Activated naive CD8-positive, alpha-beta T cell treated with anti-CD3 and anti-CD28 coated beads, Interleukin-2, amount 10 ng/mL, durations not matched to agents 7 days and 5 days (primary cell): Measurements from ENCODE around the gene RELL1. TPM values are rescaled to one million over a fixed set of nuclear protein-coding genes. Genes with fewer than 3 reads are reported as not detected.

Source experiments
- ATAC-seq: fragments of 150-1000 bp; cut with Tn5 transposase; one replicate; pipeline ENCODE4 v1.10.0; 2021; ENCODE audit warnings: low read depth, moderate library complexity
- POLR2A ChIA-PET: fragments of 350-600 bp; sonication (Branson Sonifier 250); formaldehyde crosslinking; loops from one replicate; lab custom pipeline; 2021; ENCODE audit warnings: antibody characterized with exemption; lab: Charles Lee
- DNase-seq: peaks from one replicate; pipeline ENCODE4 v3.0.0; 2021
- H3K27ac Mint-ChIP-seq: one replicate; pipeline ENCODE4 v1.8.0; 2022; ENCODE audit warnings: mild to moderate bottlenecking, mixed read lengths
- H3K27me3 Mint-ChIP-seq: one replicate; pipeline ENCODE4 v1.8.0; 2022; ENCODE audit warnings: mild to moderate bottlenecking, moderate library complexity, mixed read lengths
- H3K36me3 Mint-ChIP-seq: one replicate; pipeline ENCODE4 v1.8.0; 2021; ENCODE audit warnings: mild to moderate bottlenecking, mixed read lengths
- H3K4me1 Mint-ChIP-seq: one replicate; pipeline ENCODE4 v1.8.0; 2021; ENCODE audit warnings: mixed read lengths
- H3K4me3 Mint-ChIP-seq: one replicate; pipeline ENCODE4 v1.8.0; 2022; ENCODE audit warnings: mild to moderate bottlenecking, moderate library complexity, mixed read lengths
- H3K9me3 Mint-ChIP-seq: one replicate; pipeline ENCODE4 v1.8.0; 2021; ENCODE audit warnings: mixed read lengths
- total RNA-seq, 2 experiments: library from RNA; stranded (reverse); gene quantifications; one replicate each; pipeline ENCODE4 v1.2.3, GENCODE V29; 2021

Gene RELL1
- total RNA-seq, 2 experiments from 2014 or later = 36.8 to 39.4 TPM

GRCh38 chr4:37584493-37585060 is 101.6 kb downstream of the RELL1 start:
- POLR2A ChIA-PET = no interaction called here
- Mint-ChIP-seq H3K36me3 (peaks cover 16% of the 10 kb centered on the region), H3K9me3 (peaks cover 15% of the 10 kb centered on the region), H3K27me3 (no peaks in the 10 kb centered on the region), H3K4me3 (no peak overlapping the region), H3K4me1 (peaks cover 6% of the 10 kb centered on the region), H3K27ac (no peak overlapping the region)
- DNase-seq (no peak), ATAC-seq (no peak)

DNA sequence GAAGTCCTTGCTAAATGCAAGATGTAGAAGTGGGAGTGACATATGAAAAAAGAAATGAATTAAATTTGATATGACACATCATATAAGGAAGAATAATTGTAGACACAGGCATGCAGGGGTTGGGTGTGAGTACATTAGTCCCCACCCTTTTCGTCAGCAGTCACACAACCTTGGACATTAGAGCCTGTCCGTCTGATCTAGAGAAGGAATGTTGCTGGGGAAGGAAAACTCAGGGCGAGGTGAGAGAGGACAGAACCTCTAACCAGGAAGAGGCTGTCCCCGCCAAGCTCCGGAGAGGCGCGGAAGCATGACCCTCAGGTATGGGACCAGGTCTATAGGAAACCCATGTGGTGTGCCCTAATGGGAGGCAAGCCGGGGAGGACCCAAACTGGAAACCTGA is 102.1 kb downstream of the RELL1 start:
- Mint-ChIP-seq H3K36me3 (peaks cover 16% of the 10 kb centered on the region), H3K4me3 (no peak overlapping the region), H3K27ac (no peak overlapping the region), H3K4me1 (peaks cover 6% of the 10 kb centered on the region), H3K9me3 (peaks cover 19% of the 10 kb centered on the region), H3K27me3 (no peaks in the 10 kb centered on the region)
- ATAC-seq (no peak), DNase-seq (no peak)
- POLR2A ChIA-PET = no interaction called here

DNA sequence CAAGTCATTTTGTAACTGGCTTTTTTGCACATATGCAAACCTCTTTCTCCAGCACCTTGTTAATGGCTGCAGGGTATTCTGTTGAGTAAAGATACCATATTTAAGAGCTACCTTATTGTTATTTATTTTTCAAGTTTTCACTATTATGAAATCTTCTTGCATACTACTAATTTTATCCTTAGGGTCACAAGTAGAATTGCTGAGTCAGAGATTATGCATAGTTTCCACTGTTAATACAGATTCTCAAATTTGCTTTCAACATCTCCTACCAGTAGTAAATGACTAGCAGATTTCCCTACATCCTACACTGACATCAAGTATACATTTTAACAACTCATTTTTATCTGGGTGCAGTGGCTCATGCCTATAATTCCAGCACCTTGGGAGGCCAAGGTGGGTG is 112.6 kb downstream of the RELL1 start:
- peaks cover 16% of the 10 kb centered on the region for H3K9me3 Mint-ChIP-seq

DNA sequence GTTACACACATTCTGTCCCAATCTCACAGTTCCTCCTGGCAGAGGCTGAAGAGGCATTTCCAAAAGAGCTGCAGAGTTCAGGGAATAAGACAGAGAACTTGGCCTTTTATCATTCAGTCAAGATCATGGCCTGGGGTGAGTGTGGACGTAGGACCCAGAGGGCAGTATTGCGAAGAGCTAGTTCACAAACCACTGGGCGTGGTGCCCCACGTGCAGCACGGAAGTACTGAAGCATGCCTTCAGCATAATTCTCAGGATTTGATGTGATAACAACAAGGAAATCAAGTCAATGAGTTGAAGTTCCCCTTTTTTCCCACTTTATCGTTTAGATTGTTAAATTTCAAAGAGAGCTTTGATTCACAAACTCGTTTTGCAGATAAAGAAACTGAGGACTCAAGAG is 117.7 kb downstream of the RELL1 start:
- no peak for ATAC-seq
- Mint-ChIP-seq H3K4me3 (no peak overlapping the region), H3K4me1 (no peaks in the 10 kb centered on the region), H3K27ac (no peak overlapping the region), H3K27me3 (no peaks in the 10 kb centered on the region), H3K36me3 (no peaks in the 10 kb centered on the region), H3K9me3 (no peaks in the 10 kb centered on the region)
- DNase-seq = no peak
- POLR2A ChIA-PET = no interaction called here

More for the DNA sequence above, 112.6 kb downstream of the RELL1 start:
- ATAC-seq (no peak), DNase-seq (no peak)
- Mint-ChIP-seq H3K27me3 (peaks cover 4% of the 10 kb centered on the region), H3K4me3 (no peak overlapping the region), H3K27ac (no peak overlapping the region), H3K4me1 (no peaks in the 10 kb centered on the region), H3K36me3 (peaks cover 1% of the 10 kb centered on the region)
- POLR2A ChIA-PET = no interaction called here

DNA sequence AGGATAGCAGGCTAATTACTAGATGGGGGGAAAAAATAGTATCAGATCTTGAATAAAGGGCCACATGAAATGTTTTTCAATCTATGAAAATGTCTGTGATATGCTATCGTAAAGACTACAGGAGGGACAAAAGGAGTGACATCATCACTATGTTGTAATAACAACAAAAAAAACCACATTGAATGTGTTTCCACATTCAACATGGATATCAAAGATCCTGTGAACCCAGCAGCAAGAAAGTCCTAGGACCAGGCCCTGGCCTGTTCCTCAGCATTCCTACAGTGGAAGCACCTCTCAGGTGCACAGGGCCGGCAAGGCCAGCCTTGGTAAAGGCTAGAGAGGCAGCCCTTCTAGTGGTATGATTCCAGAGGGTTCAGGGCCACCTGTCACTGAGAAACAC is 118.3 kb downstream of the RELL1 start:
- Mint-ChIP-seq H3K9me3 (no peaks in the 10 kb centered on the region), H3K4me3 (no peak overlapping the region), H3K27ac (no peak overlapping the region), H3K36me3 (no peaks in the 10 kb centered on the region), H3K4me1 (no peaks in the 10 kb centered on the region), H3K27me3 (no peaks in the 10 kb centered on the region)
- ATAC-seq = no peak
- POLR2A ChIA-PET = no interaction called here
- no peak for DNase-seq

- ATAC-seq (no peak), DNase-seq (no peak)
- no peaks in the 10 kb centered on the region for H3K36me3 Mint-ChIP-seq
- H3K4me3 Mint-ChIP-seq = no peak overlapping the region
- H3K27me3 Mint-ChIP-seq = no peaks in the 10 kb centered on the region
- H3K27ac Mint-ChIP-seq = no peak overlapping the region
- no peaks in the 10 kb centered on the region for H3K4me1 Mint-ChIP-seq
- POLR2A ChIA-PET = no interaction called here
- peaks cover 6% of the 10 kb centered on the region for H3K9me3 Mint-ChIP-seq
Observed at GRCh38 chr4:37562592-37562991, 123.6 kb downstream of the RELL1 start.

- POLR2A ChIA-PET = no interaction called here
- no peaks in the 10 kb centered on the region for H3K4me1 Mint-ChIP-seq
- no peaks in the 10 kb centered on the region for H3K36me3 Mint-ChIP-seq
- H3K27ac Mint-ChIP-seq = no peak overlapping the region
- H3K27me3 Mint-ChIP-seq = no peaks in the 10 kb centered on the region
- ATAC-seq (no peak), DNase-seq (no peak)
- peaks cover 6% of the 10 kb centered on the region for H3K9me3 Mint-ChIP-seq
- no peak overlapping the region for H3K4me3 Mint-ChIP-seq
Observed at GRCh38 chr4:37561803-37562207, 124.4 kb downstream of the RELL1 start.

DNA sequence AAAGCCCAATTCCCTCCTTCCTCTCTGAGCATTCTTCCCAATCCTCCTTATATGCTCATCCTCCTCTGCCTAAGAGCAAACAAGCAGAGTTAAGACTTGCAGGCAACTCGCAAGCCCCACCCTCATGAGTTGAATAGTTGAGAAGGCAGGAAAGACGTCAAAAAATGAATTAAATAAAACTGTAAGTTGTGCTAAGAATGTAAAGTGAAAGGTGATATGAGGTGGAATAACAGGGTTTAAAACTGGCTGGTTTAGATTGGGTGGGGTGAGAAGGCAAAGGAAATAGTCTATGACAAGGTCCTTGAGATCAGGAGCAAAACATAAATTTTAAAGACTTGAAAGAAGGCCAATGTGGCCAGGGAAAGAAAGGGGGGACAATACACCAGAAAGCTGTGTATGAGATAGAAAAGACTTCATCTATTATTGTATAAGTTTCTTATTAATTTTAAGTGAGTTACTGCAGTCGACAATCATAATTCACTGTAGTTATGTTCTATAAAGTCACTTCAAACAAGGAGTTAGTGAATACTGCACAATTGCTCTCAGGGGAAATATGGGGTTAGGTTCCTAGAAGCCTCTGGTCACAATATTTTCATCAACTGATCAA is 124.9 kb downstream of the RELL1 start:
- Mint-ChIP-seq H3K4me3 (no peak overlapping the region), H3K4me1 (no peaks in the 10 kb centered on the region), H3K27me3 (no peaks in the 10 kb centered on the region), H3K27ac (no peak overlapping the region), H3K9me3 (peaks cover 6% of the 10 kb centered on the region), H3K36me3 (no peaks in the 10 kb centered on the region)
- POLR2A ChIA-PET = no interaction called here
- no peak for ATAC-seq
- no peak for DNase-seq

Other genes with a start within 250 kb of the RELL1 start
- gene PGM2, start 140.3 kb upstream of the RELL1 start, total RNA-seq = 10 to 100 TPM; 42.2 to 44.2 TPM
- gene TBC1D1, start 204.7 kb upstream of the RELL1 start, total RNA-seq = 10 to 100 TPM; 79.7 to 83.7 TPM